ENCODE measurements around the gene BAIAP2L1. TPM values are rescaled to one million over a fixed set of nuclear protein-coding genes. Genes with fewer than 3 reads are reported as not detected.

BAIAP2L1 gene
- total and polyA plus RNA-seq, 2 donors from 2014 or later, result 9.6 to 18.8 TPM

GRCh38 chr7:98376711-98377110 is 24.2 kb downstream of the BAIAP2L1 start:
- TF ChIP-seq CTCF (IDR thresholded peaks at IDR 0.05; ENCODE audit: borderline replicate concordance, extremely low read depth, insufficient read depth), result no peak
- no peak overlapping the region for H3K27ac ChIP-seq (ENCODE audit: low read depth in 2 of 2, low read length in 2 of 2)
- H3K36me3 ChIP-seq (ENCODE audit: control insufficient read depth in 2 of 3, insufficient read depth in 3 of 3, low read length in 3 of 3), result no peaks in the 10 kb centered on the region
- H3K27me3 ChIP-seq (ENCODE audit: control insufficient read depth, insufficient read depth, low read length), result no peaks in the 10 kb centered on the region
- H3K4me3 ChIP-seq (ENCODE audit: low read length in 3 of 3), result no peak overlapping the region
- FAIRE-seq (no peak), DNase-seq (no peak)
- intact Hi-C loops (cut with DNase I), result no loop called here
- no peaks in the 10 kb centered on the region for H3K9me3 ChIP-seq (ENCODE audit: control insufficient read depth in 2 of 3, insufficient read depth in 1 of 3, low read length in 3 of 3)
- H3K9ac ChIP-seq (ENCODE audit: low read length in 3 of 3), result no peak overlapping the region
- no peaks in the 10 kb centered on the region for H3K4me1 ChIP-seq (ENCODE audit: control insufficient read depth in 2 of 3, insufficient read depth in 2 of 3, low read depth in 1 of 3, low read length in 3 of 3)

- intact Hi-C loops (cut with DNase I), result no loop called here
- H3K27ac ChIP-seq (ENCODE audit: low read depth in 2 of 2, low read length in 2 of 2), result no peak overlapping the region
Observed at GRCh38 chr7:98375664-98376063, 25.2 kb downstream of the BAIAP2L1 start.

GRCh38 chr7:98374285-98374680 is 26.6 kb downstream of the BAIAP2L1 start:
- FAIRE-seq (no peak), DNase-seq (no peak)
- H3K27me3 ChIP-seq (ENCODE audit: control insufficient read depth, insufficient read depth, low read length), result no peaks in the 10 kb centered on the region
- no peak overlapping the region for H3K9ac ChIP-seq (ENCODE audit: low read length in 3 of 3)
- H3K4me3 ChIP-seq (ENCODE audit: low read length in 3 of 3), result no peak overlapping the region
- H3K36me3 ChIP-seq (ENCODE audit: control insufficient read depth in 2 of 3, insufficient read depth in 3 of 3, low read length in 3 of 3), result no peaks in the 10 kb centered on the region
- intact Hi-C loops (cut with DNase I), result no loop called here
- no peaks in the 10 kb centered on the region for H3K9me3 ChIP-seq (ENCODE audit: control insufficient read depth in 2 of 3, insufficient read depth in 1 of 3, low read length in 3 of 3)
- H3K27ac ChIP-seq (ENCODE audit: low read depth in 2 of 2, low read length in 2 of 2), result no peak overlapping the region
- H3K4me1 ChIP-seq (ENCODE audit: control insufficient read depth in 2 of 3, insufficient read depth in 2 of 3, low read depth in 1 of 3, low read length in 3 of 3), result no peaks in the 10 kb centered on the region
- TF ChIP-seq CTCF (IDR thresholded peaks at IDR 0.05; ENCODE audit: borderline replicate concordance, extremely low read depth, insufficient read depth), result no peak

More at GRCh38 chr7:98375664-98376063, 25.2 kb downstream of the BAIAP2L1 start:
- Histone ChIP-seq H3K9ac (ENCODE audit: low read length in 3 of 3) (no peak overlapping the region), H3K4me1 (ENCODE audit: control insufficient read depth in 2 of 3, insufficient read depth in 2 of 3, low read depth in 1 of 3, low read length in 3 of 3) (no peaks in the 10 kb centered on the region), H3K9me3 (ENCODE audit: control insufficient read depth in 2 of 3, insufficient read depth in 1 of 3, low read length in 3 of 3) (no peaks in the 10 kb centered on the region), H3K36me3 (ENCODE audit: control insufficient read depth in 2 of 3, insufficient read depth in 3 of 3, low read length in 3 of 3) (no peaks in the 10 kb centered on the region), H3K4me3 (ENCODE audit: low read length in 3 of 3) (no peak overlapping the region), H3K27me3 (ENCODE audit: control insufficient read depth, insufficient read depth, low read length) (no peaks in the 10 kb centered on the region)
- TF ChIP-seq CTCF (IDR thresholded peaks at IDR 0.05; ENCODE audit: borderline replicate concordance, extremely low read depth, insufficient read depth), result no peak
- DNase-seq, result no peak
- no peak for FAIRE-seq

GRCh38 chr7:98372993-98373392 is 27.9 kb downstream of the BAIAP2L1 start:
- FAIRE-seq (no peak), DNase-seq (no peak)
- Histone ChIP-seq H3K4me1 (ENCODE audit: control insufficient read depth in 2 of 3, insufficient read depth in 2 of 3, low read depth in 1 of 3, low read length in 3 of 3) (no peaks in the 10 kb centered on the region), H3K4me3 (ENCODE audit: low read length in 3 of 3) (no peak overlapping the region), H3K27me3 (ENCODE audit: control insufficient read depth, insufficient read depth, low read length) (no peaks in the 10 kb centered on the region), H3K36me3 (ENCODE audit: control insufficient read depth in 2 of 3, insufficient read depth in 3 of 3, low read length in 3 of 3) (no peaks in the 10 kb centered on the region), H3K27ac (ENCODE audit: low read depth in 2 of 2, low read length in 2 of 2) (no peak overlapping the region), H3K9ac (ENCODE audit: low read length in 3 of 3) (no peak overlapping the region), H3K9me3 (ENCODE audit: control insufficient read depth in 2 of 3, insufficient read depth in 1 of 3, low read length in 3 of 3) (no peaks in the 10 kb centered on the region)
- TF ChIP-seq CTCF (IDR thresholded peaks at IDR 0.05; ENCODE audit: borderline replicate concordance, extremely low read depth, insufficient read depth), result no peak
- intact Hi-C loops (cut with DNase I), result no loop called here

All from kidney (tissue), 14 donors.